Activated CD4-positive, alpha-beta T cell treated with anti-CD3 and anti-CD28 coated beads, Interleukin-10, Interleukin-2, amounts not matched to agents 100 ng/mL and 50 ng/mL, durations not matched to agents 16 hours and 8 hours (primary cell): ENCODE data around the gene RBBP7.
A peak's percentile ranks its signal among the peaks of the same experiment; 100 is the strongest.

Experiments used
- DNase-seq: peaks from one replicate; pipeline ENCODE4 v3.0.0-alpha.2; 2020

The RBBP7 gene

DNA sequence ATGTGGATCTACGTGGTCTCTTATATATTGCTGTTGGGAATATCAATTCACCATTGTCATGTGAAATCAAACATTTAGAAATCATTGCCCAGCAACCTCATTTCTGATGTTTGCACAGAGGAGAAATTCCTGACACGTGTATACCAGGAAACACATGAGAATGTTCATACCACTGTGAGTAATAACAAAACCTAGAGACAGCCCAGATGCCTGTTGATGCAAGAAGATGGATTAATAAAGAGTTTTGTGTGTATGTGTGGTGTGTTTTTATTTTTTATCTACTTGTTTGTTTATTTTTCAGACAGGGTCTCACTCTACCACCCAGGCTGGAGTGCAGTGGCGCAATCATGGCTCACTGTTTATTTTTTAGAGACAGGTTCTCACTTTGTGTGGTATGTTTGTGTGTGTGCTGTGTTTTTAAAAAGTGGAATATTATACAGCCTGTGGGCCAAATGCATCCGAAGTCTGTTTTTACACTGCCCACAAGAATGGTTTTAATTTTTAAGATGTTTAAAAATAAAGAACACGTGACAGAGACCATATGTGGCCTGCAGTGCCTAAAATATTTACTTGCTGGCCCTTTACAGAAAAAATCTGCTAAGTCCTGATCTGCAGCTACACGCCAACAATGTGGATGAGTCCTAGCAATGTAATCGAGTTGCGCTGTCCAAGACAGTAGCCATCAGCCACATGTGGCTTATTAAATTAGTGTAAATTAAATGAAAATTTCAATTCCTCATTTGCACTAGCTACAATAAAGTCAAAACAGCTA is 44.7 kb downstream of the RBBP7 start:
- DNase-seq: peak; percentile 68

DNA sequence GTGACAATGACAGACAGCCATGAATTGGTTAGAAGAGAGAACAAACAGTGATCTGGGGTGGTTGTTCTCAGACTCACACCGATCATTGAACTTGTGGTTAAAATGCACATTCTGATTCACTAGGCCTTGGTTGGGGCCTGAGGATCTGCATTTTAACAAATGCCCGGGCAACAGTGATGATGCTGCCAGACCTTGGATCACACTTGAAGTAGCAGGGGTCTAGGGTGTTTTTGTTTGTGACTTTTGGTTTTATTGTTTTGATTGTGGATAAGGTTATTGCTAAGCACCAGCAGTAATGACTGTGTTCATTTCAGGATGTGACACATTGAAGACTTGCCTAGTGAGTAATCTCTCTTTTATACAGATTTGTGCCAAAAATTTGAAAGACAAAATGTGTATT is 47.4 kb downstream of the RBBP7 start:
- peak; percentile 73 for DNase-seq

- DNase-seq: no peak
Measured at GRCh38 chrX:16819634-16820033, 50.5 kb downstream of the RBBP7 start.

- no peak for DNase-seq
Measured at GRCh38 chrX:16814597-16814996, 55.6 kb downstream of the RBBP7 start.

DNA sequence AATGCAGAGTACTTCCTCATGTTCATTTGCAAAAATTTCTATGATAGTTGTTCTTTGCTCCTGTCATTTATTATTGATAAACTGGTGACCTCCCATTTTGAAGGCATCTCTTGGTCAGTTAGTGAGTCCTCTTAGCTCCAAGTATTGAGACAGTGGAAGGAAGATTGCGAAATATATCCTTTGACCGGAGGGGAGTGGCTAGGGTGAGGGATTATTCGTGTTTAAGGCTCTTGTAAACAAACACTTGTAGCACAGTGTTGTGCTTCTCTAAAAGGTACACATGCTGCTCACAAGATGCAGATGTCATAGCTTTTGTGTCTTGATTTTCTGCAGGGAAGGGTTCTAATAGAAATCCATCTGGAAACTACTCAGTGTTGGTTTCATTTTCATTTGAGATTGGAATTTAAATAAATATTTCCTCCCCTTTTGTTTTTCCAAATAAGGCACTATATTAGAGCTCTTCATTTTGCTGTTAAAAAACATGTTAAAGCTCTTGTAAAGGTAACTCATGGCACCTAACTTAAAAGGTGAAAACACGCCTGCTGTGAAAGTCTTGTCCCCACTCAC is 62.1 kb downstream of the RBBP7 start:
- DNase-seq: no peak

GRCh38 chrX:16807548-16807947 is 62.6 kb downstream of the RBBP7 start:
- no peak for DNase-seq

DNA sequence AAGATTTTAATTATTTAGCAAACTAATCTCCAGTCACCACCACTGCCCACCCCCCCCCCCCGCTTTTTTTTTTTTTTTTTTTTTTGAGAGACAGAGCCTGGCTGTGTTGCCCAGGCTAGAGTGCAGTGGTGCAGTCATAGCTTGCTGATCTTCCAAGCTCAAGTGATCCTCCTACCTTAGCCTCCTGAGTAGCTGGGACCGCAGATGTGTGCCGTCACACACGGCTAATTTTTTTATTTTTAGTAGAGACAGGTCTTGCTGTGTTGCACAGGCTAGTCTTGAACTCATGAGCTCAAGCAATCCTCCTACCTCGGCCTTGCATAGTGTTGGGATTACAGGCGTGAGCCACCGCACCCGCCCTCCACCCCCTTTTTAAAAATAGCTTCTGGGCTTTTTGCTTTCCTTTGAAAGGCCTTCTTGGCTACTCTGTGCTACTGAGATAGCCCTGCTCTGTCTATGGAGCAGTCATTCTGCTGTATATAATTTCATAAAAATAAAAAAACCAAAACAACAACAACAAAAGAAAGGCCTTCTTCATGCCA is 65.2 kb downstream of the RBBP7 start:
- no peak for DNase-seq

GRCh38 chrX:16797841-16798240 is 72.3 kb downstream of the RBBP7 start:
- no peak for DNase-seq

DNA sequence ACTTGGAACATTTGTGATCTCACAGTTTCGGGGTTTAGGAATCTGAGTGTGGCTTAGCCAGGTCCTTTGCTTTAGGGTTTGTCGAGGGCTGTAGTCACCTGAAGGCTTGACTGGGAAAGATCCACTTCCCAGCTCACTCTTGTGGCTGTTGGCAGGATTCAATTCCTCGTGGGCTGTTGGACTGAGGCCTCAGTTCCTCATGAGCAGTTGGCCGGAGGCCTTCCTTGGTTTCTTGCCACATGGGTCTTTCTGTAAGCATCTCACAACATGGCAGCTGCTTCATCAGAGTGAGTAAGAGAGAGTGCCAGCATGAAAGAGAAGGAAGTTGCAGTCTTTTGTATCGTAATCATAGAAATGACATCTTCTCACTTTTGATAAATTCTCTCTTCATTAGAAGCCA is 72.8 kb downstream of the RBBP7 start:
- no peak for DNase-seq

- DNase-seq: no peak
Measured at GRCh38 chrX:16796298-16796697, 73.9 kb downstream of the RBBP7 start.
